HG03378 (cell line): ENCODE data around the gene GATAD2B.
"Not testable (repeated sequence)": the region's sequence is repeated elsewhere in the genome, so short reads cannot be mapped to it uniquely, and the experiment has no call there.

Experiments
- ATAC-seq: cut with Tn5 transposase; IDR thresholded peaks from one replicate; pipeline ENCODE4 v1.9.1; 2021; ENCODE audit warnings: mild to moderate bottlenecking, moderate library complexity; ENCODE audit not compliant: unreplicated experiment

GATAD2B gene

DNA sequence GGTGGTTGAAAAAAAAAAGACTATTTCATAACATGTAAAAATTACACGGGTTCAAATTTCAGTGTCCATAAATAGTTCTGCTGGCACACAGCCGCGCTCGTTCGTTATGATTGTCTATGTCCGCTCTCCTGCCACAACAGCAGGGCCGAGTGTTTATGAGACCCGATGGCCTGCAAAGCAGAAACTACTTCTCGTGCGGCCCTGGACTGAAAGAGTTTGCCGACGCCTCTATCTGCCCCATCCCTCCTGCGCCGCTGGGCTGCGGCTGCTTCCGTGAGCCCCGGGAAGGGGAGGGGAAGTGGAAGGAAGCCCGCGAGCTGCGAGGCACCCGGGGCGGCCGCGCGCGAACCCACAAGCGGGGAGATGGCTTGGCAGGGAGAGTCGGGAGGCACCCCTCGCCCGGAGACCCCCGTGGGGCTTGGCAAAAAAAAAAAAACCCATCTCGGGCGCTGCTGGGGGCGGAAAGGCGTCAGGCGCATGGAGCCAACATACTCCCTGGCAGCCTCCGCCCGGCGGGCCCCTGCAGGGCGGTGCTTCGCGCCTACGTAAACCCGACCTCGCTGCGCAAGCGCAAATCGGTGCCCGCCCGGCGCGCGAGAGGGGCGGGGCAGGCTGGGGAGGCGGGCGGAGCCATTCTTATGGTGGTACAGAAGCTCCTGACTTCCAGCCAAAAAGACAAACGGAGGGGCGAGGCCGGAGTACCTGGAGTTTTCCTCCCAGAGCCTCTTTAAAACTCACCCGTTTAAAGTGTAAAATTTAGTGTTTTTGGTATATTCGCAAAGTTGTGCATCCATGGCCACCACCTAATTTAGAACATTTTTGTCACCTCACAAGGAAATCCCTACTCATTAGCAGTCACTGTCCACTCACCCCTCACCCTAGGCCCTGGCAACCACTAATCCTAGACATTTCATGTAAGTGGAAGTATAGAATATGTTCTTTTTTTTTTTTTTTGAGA is 139.3 kb downstream of the GATAD2B start:
- peak; percentile 75 for ATAC-seq

DNA sequence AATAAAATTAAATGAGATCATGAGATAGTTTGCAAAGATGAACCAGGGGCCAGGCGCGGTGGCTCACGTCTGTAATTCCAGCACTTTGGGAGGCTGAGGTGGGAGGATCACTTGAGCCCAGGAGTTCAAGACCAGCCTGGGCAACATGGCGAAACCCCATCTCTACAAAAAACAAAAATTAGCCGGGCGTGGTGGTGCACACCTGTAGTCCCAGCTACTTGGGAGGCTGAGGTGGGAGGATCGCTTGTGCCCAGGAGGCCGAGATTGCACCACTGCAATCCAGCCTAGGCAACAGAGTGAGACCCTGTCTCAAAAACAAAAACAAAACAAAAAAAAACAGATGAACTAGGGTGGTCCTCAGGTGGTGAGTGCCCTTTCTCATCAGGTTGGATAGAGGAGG is 140.1 kb downstream of the GATAD2B start:
- not testable (repeated sequence) for ATAC-seq

DNA sequence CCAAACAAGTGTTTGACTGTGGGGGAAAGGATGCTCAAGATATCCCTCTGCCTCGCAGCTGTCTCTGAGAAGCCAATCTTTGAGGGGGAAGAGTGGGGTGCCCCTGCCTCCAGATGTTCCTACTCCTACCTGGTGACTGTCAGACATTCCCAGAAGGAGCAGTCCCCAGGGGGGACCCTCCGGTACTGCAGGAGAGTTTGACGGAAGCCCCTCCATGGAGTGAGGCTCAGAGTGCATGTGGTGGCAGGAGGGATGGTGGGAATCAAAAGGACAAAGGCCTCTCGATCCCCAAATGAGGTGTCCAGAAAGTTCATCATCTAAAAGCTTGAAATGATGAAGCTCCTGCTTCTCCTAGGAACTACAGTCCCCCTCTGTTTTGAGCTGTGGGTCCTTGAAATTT is 142.2 kb downstream of the GATAD2B start:
- ATAC-seq = no peak

DNA sequence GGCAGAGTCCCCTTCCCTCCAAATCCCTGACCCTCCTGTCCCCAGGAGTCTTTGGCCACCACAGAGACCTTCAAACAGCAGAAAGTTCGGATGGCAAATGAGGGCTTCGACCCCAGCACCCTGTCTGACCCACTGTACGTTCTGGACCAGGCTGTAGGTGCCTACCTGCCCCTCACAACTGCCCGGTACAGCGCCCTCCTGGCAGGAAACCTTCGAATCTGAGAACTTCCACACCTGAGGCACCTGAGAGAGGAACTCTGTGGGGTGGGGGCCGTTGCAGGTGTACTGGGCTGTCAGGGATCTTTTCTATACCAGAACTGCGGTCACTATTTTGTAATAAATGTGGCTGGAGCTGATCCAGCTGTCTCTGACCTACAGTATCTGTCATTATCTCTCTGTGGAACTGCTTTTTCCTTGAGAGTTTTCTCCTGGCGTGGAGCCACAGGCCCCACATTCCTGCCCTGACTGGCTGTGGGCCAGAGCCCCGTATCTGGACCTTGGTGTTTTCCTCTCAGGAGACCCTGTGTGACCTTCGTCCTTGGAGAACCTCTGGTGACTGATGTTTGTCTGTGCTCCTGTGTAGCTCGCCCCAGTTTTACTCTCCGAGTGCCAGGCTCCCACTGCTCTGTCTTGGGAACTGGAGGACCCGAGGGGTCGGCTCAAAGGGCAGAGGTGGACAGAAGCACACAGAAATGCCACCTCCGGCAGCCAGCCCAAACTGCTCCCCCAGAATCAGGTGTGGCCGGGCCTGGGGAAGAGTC is 142.8 kb downstream of the GATAD2B start:
- ATAC-seq = no peak

DNA sequence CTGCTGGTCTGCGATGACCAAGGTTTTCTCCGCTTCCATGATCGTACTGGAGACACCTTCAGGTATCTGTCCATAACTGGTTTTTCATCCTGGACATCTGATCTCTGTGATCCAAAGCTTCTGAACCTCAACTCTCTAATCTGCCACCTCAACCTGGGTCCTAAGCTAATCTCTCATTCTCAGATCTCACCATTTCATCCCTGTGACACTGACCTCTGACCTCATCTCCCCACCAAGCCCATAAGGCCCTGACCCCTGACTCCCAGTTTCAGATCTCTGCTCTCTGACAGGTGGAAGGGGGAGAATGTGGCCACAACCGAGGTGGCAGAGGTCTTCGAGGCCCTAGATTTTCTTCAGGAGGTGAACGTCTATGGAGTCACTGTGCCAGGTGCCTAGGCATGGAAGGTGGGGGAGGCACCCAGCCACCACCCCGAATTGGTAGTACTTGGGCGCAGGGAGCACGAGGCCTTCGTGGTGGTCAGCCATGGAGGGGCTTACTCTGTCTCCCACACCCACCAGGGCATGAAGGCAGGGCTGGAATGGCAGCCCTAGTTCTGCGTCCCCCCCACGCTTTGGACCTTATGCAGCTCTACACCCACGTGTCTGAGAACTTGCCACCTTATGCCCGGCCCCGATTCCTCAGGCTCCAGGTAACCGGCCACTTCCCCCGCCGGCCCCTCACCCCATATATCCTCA is 143.8 kb downstream of the GATAD2B start:
- ATAC-seq = no peak

DNA sequence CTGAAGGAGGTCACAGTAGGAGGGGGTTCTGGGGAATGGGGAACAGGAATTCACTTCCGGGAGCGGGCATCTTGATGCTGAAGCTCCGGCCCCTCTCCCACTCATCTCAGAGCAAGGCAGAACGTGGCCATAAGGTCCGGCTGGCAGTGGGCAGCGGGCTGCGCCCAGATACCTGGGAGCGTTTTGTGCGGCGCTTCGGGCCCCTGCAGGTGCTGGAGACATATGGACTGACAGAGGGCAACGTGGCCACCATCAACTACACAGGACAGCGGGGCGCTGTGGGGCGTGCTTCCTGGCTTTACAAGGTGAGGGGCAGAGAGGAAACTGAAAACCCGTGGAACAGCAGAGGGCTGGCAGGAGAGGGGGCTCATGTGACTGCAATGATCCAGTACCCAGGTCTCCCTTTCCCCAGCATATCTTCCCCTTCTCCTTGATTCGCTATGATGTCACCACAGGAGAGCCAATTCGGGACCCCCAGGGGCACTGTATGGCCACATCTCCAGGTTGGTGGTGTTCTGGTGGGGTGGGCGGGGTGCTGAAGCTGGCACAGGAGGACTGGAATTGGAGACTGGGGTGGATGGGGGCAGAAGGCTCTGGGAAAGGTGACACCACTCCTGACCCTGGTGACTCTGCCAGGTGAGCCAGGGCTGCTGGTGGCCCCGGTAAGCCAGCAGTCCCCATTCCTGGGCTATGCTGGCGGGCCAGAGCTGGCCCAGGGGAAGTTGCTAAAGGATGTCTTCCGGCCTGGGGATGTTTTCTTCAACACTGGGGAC is 144.5 kb downstream of the GATAD2B start:
- ATAC-seq = no peak

DNA sequence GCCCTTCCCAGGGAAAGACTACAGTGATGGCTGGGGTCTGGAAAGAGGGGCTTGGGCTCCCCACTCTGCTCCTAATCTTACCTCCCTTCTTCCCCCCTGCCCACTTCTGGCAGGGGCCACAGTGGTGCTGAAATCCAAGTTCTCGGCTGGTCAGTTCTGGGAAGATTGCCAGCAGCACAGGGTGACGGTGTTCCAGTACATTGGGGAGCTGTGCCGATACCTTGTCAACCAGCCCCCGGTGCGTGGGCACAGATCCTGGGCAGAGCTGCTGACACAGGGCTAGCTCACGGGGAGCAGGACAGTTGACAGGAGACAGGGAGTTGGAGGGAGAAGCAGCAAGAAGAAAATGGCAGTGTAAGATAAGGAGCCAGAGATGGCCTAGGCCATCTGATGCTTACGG is 145.1 kb downstream of the GATAD2B start:
- no peak for ATAC-seq

DNA sequence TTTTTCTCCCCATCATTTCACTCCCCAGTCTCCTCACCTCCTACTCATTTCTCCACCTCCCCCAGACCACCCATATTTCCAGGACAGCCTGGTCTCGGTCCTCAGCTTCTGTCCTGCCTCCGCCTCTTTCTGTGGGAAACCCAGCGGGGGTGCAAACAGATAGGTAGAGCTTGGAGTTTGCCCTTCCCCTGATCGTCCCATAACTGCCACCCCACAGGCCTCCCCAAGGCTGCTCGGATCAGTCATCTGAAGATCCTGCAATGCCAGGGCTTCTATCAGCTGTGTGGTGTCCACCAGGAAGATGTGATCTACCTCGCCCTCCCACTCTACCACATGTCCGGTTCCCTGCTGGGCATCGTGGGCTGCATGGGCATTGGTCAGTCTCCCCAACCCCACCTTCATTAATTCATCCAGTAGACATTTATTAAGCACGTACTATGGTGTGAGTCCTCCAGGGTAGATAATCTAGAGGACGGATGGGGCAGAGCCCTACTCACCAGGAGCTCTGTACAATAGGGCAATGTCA is 145.9 kb downstream of the GATAD2B start:
- ATAC-seq = no peak

DNA sequence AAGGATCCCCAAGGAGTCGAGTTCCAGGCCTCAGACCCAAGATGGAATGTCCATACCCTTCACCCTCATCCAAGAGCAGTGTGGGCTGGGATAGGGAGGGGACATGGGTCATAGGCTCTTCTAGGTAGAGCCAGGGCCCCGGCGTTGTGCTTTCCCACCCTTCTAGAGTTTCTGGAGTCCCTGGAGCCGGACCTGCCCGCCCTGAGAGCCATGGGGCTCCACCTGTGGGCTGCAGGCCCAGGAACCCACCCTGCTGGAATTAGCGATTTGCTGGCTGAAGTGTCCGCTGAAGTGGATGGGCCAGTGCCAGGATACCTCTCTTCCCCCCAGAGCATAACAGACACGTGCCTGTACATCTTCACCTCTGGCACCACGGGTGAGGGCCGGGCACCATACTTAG is 146.4 kb downstream of the GATAD2B start:
- no peak for ATAC-seq

DNA sequence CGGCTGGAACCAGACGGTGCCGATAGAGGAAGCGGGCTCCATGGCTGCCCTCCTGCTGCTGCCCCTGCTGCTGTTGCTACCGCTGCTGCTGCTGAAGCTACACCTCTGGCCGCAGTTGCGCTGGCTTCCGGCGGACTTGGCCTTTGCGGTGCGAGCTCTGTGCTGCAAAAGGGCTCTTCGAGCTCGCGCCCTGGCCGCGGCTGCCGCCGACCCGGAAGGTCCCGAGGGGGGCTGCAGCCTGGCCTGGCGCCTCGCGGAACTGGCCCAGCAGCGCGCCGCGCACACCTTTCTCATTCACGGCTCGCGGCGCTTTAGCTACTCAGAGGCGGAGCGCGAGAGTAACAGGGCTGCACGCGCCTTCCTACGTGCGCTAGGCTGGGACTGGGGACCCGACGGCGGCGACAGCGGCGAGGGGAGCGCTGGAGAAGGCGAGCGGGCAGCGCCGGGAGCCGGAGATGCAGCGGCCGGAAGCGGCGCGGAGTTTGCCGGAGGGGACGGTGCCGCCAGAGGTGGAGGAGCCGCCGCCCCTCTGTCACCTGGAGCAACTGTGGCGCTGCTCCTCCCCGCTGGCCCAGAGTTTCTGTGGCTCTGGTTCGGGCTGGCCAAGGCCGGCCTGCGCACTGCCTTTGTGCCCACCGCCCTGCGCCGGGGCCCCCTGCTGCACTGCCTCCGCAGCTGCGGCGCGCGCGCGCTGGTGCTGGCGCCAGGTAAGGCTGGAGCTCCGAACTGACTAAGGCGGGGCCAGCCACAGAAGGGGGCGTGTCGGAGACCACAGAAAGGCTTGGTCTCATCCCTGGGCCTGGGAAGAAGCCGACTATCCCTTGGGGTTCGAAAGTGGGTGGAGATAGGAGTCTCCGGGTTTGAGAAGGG is 147.1 kb downstream of the GATAD2B start:
- no peak for ATAC-seq

DNA sequence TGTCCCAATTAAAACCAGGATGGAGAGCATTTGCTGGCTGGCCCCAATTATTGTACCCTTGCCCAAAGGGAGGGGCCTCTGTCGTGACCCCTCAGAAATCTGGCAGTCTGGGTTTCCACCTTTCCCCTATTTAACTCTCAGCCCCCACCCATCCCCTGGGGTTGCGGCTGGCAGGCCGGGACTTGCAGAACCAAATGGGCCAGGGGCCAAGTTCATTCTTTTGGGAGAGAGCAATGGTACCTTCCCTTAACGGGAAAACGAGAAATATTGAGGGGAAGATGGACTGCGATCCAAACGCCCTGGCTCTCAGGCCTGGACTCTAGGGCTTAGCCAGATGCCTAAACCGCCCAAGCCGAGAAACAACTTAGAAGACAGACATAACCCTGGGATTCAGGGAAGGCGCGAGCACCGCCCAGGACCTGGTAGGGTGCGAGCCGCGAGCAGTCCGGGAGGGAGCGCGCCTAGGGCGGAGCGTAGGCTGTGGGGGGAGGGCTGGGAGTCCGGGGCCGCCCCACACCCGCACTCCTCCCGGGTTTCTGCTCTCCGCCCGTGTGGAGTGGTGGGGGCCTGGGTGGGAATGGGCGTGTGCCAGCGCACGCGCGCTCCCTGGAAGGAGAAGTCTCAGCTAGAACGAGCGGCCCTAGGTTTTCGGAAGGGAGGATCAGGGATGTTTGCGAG is 147.9 kb downstream of the GATAD2B start, which contains the start of gene SLC27A3:
SLC27A3 (plus strand) TSS at position 628 of the 678 bp plus-strand sequence. CDS start 91 bp downstream, outside the sequence.
- no peak for ATAC-seq

DNA sequence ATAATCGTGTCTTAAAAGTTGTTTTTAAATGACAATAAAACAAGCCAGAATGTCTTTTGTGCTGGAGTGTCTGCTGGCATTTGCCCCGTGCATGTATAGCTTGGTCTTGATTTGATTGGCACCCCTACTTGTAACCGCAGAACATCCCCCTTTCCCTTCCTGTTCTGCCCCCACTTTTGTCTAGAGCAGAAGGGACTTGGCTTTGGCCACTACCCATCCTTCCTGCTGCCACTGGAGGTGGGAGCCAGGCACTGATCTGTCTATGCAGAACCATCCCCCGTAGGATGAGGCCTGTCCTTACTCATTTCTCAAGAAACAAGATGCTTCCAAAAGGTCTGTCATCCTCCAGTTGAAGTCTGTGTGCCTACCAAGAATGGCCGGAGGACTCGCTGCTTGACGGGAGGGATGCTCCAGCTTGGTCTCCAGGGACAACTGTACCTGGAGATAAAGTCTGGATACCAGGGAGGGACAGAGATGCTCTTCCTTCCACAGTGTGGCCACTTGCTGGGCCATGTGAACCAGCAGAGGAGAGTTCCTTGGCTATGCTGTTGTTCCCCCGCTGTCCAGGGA is 148.7 kb downstream of the GATAD2B start:
- no peak for ATAC-seq

DNA sequence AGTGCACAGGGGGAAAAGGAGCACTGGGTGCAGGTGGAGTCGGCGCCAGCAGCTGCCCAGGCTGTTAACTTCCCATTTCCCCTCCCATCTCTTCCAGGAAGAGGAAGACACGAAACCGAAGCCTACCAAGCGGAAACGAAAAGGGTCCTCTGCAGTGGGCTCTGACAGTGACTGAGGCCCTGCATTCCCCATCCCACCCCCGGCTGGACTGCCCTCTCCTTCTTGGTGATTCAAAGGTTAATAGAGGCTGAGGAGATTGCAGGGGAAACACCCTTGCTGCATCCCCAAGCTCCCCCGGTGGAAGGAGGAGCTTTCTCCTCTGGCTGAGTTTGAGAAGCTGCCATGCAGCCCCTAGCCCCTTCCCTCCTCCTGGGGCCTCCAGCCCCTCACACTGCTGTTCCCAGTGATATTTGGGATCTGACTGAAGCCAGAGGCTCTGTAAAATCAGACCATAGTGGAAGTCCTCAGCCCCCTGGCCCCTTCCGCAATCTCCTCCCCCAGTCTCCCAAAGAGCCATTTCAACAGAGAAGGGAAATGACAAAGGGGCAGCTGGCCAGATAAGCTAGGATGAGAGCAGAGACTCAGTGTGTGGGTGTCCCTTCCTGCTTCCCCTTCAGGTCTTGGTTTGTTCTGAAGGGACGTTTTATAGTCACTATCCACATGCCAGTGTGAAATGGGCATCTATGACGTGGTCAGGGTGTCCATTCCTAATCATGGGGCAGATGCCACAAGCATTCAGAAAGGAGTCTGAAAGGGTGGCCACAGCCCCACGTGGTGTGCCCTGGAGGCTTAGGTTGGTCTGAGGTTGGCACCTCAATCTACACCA is 149.5 kb downstream of the GATAD2B start:
- ATAC-seq = no peak

DNA sequence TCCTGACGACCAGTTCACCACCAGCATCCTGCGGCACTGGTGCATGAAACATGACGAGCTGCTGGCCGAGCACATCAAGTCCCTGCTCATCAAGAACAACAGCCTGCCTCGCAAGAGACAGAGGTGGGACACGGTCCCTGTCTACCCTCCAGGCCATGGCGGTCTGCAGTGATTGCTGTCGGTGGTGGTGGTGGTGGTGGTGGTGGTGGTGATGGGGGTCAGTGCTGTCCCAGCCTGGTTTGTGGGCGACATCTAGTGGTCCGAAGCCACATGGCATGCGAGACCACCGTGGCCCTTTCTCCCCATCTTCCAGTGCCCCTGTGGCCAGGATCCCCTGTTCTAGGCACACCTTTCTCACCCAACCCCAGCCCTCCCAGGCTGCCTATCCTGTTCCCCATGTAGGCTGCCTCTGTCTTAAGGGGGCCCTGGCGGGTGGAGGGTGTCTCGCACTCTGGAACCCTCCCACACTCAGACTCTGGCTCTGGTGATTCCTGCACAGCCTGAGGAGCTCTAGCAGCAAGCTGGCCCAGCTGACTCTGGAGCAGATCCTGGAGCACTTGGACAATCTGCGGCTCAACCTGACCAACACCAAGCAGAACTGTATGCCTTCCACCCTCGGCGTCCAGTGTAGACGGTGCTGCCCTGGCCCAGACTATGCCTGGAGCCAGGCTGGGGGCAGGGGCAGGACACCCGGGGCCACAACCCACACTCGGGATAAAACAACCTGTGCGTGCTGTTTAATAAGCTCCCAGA is 150.8 kb downstream of the GATAD2B start:
- ATAC-seq = no peak

DNA sequence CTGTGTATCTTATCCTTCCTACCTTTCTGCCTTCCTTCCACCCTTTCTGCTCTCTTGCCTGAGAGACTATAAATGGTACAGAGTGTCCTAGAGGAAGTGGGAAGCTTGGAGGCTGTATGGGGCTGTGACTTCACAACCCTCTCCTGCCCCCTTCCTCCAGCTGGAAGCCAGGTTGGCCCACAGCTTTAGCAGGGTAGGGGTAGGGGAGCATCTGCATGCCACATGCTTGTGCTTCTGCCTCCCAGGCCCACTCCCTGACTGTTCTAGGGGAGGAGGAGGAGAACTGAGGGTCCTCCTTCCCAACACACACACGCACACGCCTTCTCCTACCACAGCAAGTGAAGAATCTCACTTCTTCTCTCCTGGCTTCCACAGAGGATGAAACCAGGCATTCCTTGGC is 151.5 kb downstream of the GATAD2B start:
- ATAC-seq = no peak

DNA sequence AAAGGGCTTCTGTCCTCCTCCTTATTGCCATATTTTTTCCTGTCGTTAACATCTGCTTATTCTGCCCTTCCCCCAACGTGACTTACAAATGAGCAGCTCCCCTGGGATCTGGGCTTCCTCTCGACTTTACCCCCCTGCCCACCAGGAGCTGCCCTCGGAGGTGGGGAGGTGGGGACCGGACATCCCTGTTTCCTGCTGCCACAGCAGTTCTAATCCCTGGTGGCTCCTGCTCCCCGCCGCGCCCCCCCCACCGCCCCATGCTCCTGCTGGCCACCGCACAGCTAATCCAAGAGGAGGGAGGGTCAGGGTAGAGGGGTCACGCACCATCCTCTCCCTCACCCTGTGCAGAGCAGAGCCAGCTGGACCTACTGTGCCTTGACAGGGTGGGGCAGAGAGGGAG is 152.0 kb downstream of the GATAD2B start:
- no peak for ATAC-seq

DNA sequence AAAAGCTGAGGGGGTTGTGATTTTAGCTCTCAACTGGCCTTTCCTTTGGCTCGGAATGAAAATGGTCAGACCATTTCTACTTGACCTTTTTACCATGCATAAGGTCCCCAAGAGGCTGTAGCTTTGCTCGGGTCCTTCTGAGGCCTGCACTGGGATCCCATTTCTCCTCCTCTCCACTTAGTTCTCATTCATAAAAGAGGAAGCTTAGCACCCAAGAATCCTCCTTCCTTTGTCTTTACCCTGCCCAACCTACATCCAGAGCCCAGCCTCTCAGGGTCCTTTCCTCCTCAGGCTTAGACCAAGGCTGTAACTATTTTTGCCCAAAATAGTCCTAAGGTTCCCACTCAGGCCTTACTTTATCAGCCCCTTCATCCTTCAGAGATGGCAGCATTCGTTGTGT is 153.6 kb downstream of the GATAD2B start:
- ATAC-seq = no peak
